IMR-90 (cell line): Measurements from ENCODE around the gene C1R. TPM values are rescaled to one million over a fixed set of nuclear protein-coding genes. Genes with fewer than 3 reads are reported as not detected.
A peak's percentile ranks its signal among the peaks of the same experiment; 100 is the strongest.

Source experiments
- ATAC-seq: fragments of 200-7000 bp; cut with Tn5 transposase; 2 replicates; pipeline ENCODE4 v1.9.1; 2020; ENCODE audit warnings: low read depth, mild to moderate bottlenecking, moderate library complexity
- BruUV-seq: library from RNA; stranded (reverse); fragments of 400-500 nt; replicated peaks from 2 replicates; lab custom pipeline; 2021; lab: Mats Ljungman, UMichigan
- CTCF ChIA-PET: fragments of 300-600 bp; formaldehyde crosslinking; extraction: SDS; loops from one replicate; lab custom pipeline; 2021; ENCODE audit warnings: antibody characterized with exemption; lab: Yijun Ruan, JAX
- POLR2A ChIA-PET: fragments of 300-600 bp; sonication (Branson Sonifier 250); formaldehyde crosslinking; loops from one replicate; lab custom pipeline; 2022; ENCODE audit warnings: antibody characterized with exemption; ENCODE audit not compliant: unreplicated experiment; lab: Charles Lee
- DNase-seq: peaks from one replicate; pipeline ENCODE4 v3.0.0; 2013
- H2AFZ ChIP-seq: replicated peaks from 2 replicates; pipeline ENCODE3; 2013; ENCODE audit warnings: low read length, mild to moderate bottlenecking; ENCODE audit not compliant: poor library complexity
- H2AK5ac ChIP-seq: 2 replicates; pipeline ENCODE4 v1.6.1; 2013; ENCODE audit warnings: low read depth, low read length, inconsistent platforms
- H2AK9ac ChIP-seq: replicated peaks from 2 replicates; pipeline ENCODE3; 2013; ENCODE audit warnings: mild to moderate bottlenecking, low read depth, low read length, moderate library complexity; ENCODE audit not compliant: poor library complexity
- H2BK120ac ChIP-seq: 2 replicates; pipeline ENCODE4 v1.6.1; 2013; ENCODE audit warnings: low read depth, low read length, inconsistent platforms
- H2BK15ac ChIP-seq: 3 replicates; pipeline ENCODE4 v1.6.1; 2013; ENCODE audit warnings: low read depth, low read length, inconsistent platforms
- H2BK20ac ChIP-seq: 2 replicates; pipeline ENCODE4 v1.6.1; 2013; ENCODE audit warnings: low read depth, mild to moderate bottlenecking, inconsistent platforms, low read length, moderate library complexity
- H2BK5ac ChIP-seq: 2 replicates; pipeline ENCODE4 v1.6.1; 2013; ENCODE audit warnings: mild to moderate bottlenecking, low read depth, low read length, inconsistent platforms; ENCODE audit not compliant: poor library complexity, severe bottlenecking
- H3K14ac ChIP-seq: replicated peaks from 2 replicates; pipeline ENCODE4 v1.6.1; 2013; ENCODE audit warnings: low read depth, low read length, inconsistent platforms
- H3K18ac ChIP-seq: 2 replicates; pipeline ENCODE4 v1.6.1; 2013; ENCODE audit warnings: low read depth, low read length, control low read depth
- H3K23ac ChIP-seq: 2 replicates; pipeline ENCODE4 v1.6.1; 2013; ENCODE audit warnings: low read depth, low read length, inconsistent platforms
- H3K27ac ChIP-seq: 2 replicates; pipeline ENCODE4 v1.5.1; 2013; ENCODE audit warnings: mild to moderate bottlenecking, control low read depth, low read length; ENCODE audit not compliant: insufficient read depth
- H3K27me3 ChIP-seq: 2 replicates; pipeline ENCODE4 v1.6.1; 2013; ENCODE audit warnings: low read length; ENCODE audit not compliant: control insufficient read depth, insufficient read depth
- H3K36me3 ChIP-seq: 2 replicates; pipeline ENCODE4 v1.6.1; 2013; ENCODE audit warnings: low read length, mixed read lengths; ENCODE audit not compliant: control insufficient read depth, insufficient read depth
- H3K4ac ChIP-seq: 2 replicates; pipeline ENCODE4 v1.6.1; 2013; ENCODE audit warnings: low read depth, low read length, inconsistent platforms
- H3K4me1 ChIP-seq: 2 replicates; pipeline ENCODE4 v1.6.1; 2013; ENCODE audit warnings: low read length, mixed read lengths; ENCODE audit not compliant: control insufficient read depth, insufficient read depth
- H3K4me2 ChIP-seq: 2 replicates; pipeline ENCODE4 v1.6.1; 2013; ENCODE audit warnings: low read depth, mild to moderate bottlenecking, control low read depth, low read length, moderate library complexity
- H3K4me3 ChIP-seq: 2 replicates; pipeline ENCODE4 v1.5.1; 2013; ENCODE audit warnings: low read depth, mild to moderate bottlenecking, control low read depth, low read length, moderate library complexity; ENCODE audit not compliant: insufficient read depth
- H3K56ac ChIP-seq: 2 replicates; pipeline ENCODE4 v1.6.1; 2013; ENCODE audit warnings: low read length, inconsistent platforms; ENCODE audit not compliant: insufficient read depth; ENCODE audit errors: extremely low read depth
- H3K79me1 ChIP-seq, 2 experiments: 2 replicates each; pipeline ENCODE4 v1.6.1; 2013; ENCODE audit warnings: low read length in 2 of 2, inconsistent platforms in 1 of 2, low read depth in 1 of 2
- H3K9ac ChIP-seq: 2 replicates; pipeline ENCODE4 v1.6.1; 2013; ENCODE audit warnings: low read depth, low read length, control low read depth
- H3K9me1 ChIP-seq: 2 replicates; pipeline ENCODE4 v1.6.1; 2013; ENCODE audit warnings: low read length, inconsistent platforms; ENCODE audit not compliant: insufficient read depth
- H3K9me3 ChIP-seq: 2 replicates; pipeline ENCODE4 v1.6.1; 2013; ENCODE audit warnings: low read length; ENCODE audit not compliant: control insufficient read depth, insufficient read depth
- H4K20me1 ChIP-seq: 2 replicates; pipeline ENCODE4 v1.6.1; 2013; ENCODE audit warnings: low read length, inconsistent platforms; ENCODE audit not compliant: insufficient read depth
- H4K5ac ChIP-seq: 2 replicates; pipeline ENCODE4 v1.6.1; 2013; ENCODE audit warnings: mild to moderate bottlenecking, low read depth, low read length, control low read depth
- H4K8ac ChIP-seq, 2 experiments: 2 replicates each; pipeline ENCODE4 v1.6.1; 2013; ENCODE audit warnings: low read depth in 2 of 2, low read length in 2 of 2, control low read depth in 1 of 2, inconsistent platforms in 1 of 2
- H4K91ac ChIP-seq: 2 replicates; pipeline ENCODE4 v1.6.1; 2013; ENCODE audit warnings: low read depth, low read length, inconsistent platforms; ENCODE audit not compliant: insufficient read depth
- BHLHE40 ChIP-seq: fragments of 150-350 bp; IDR thresholded peaks from 2 replicates; pipeline ENCODE4 v1.6.1; 2016; ENCODE audit warnings: mild to moderate bottlenecking, low read depth, low read length
- CEBPB ChIP-seq: IDR thresholded peaks from 2 replicates; pipeline ENCODE4 v1.6.1; 2012; ENCODE audit warnings: low read depth, low read length, improper control_type of control experiment
- CHD1 ChIP-seq: IDR thresholded peaks from 2 replicates; pipeline ENCODE4 v1.6.1; 2012; ENCODE audit warnings: low read depth, low read length, improper control_type of control experiment
- MAFK ChIP-seq: IDR thresholded peaks from 2 replicates; pipeline ENCODE4 v1.6.1; 2012; ENCODE audit warnings: low read depth, low read length, improper control_type of control experiment
- MAZ ChIP-seq: IDR thresholded peaks from 2 replicates; pipeline ENCODE4 v1.6.1; 2012; ENCODE audit warnings: low read depth, mild to moderate bottlenecking, low read length, improper control_type of control experiment, moderate library complexity, borderline replicate concordance
- MXI1 ChIP-seq: IDR thresholded peaks from 2 replicates; pipeline ENCODE4 v1.6.1; 2012; ENCODE audit warnings: low read depth, mild to moderate bottlenecking, low read length, moderate library complexity, borderline replicate concordance
- POLR2A ChIP-seq: IDR thresholded peaks from 2 replicates; pipeline ENCODE4 v1.6.1; 2012; ENCODE audit warnings: mild to moderate bottlenecking, low read depth, low read length
- RAD21 ChIP-seq: IDR thresholded peaks from 2 replicates; pipeline ENCODE4 v1.6.1; 2012; ENCODE audit warnings: low read length, improper control_type of control experiment
- RCOR1 ChIP-seq: IDR thresholded peaks from 2 replicates; pipeline ENCODE4 v1.6.1; 2012; ENCODE audit warnings: mild to moderate bottlenecking, low read length, improper control_type of control experiment; ENCODE audit not compliant: insufficient replicate concordance
- RFX5 ChIP-seq: IDR thresholded peaks from 2 replicates; pipeline ENCODE4 v1.8.0; 2012; ENCODE audit warnings: low read depth, mild to moderate bottlenecking, low read length, moderate library complexity
- USF2 ChIP-seq: fragments of 150-350 bp; IDR thresholded peaks from 2 replicates; pipeline ENCODE4 v1.6.1; 2017; ENCODE audit warnings: mild to moderate bottlenecking, antibody characterized with exemption, low read length, low read depth
- WGBS, 2 experiments: methylation state at CpG; one replicate each; pipeline versions ENCODE4 v1.1.5 to v1.1.7; 2013; ENCODE audit warnings: missing lambda C conversion rate in 2 of 2; ENCODE audit not compliant: insufficient read length in 1 of 2; ENCODE audit errors: extremely low coverage in 2 of 2; 5-methylcytosine and 5-hydroxymethylcytosine counted together
- dilution Hi-C: fragments of 300-500 bp; cut with HindIII; formaldehyde crosslinking; loops from one replicate; pipeline ENCODE4 v1.14.3; 2018; ENCODE audit warnings: low sequenced_read_pairs; ENCODE audit not compliant: unreplicated experiment
- in situ Hi-C: fragments of 300-500 bp; cut with MboI; formaldehyde crosslinking; loops from 3 replicates; pipeline ENCODE4 v1.14.3; 2019; ENCODE audit warnings: low sequenced_read_pairs, inconsistent platforms, mixed read lengths
- intact Hi-C: fragments of 100-400 bp; cut with micrococcal nuclease; formaldehyde crosslinking; loops from 2 replicates; pipeline ENCODE4 v1.10.0; 2022
- polyA plus RNA-seq, 3 experiments: library from polyadenylated mRNA; depleted of rRNA; stranded (reverse); fragments of >200 nt; gene quantifications; 2 replicates each; pipeline ENCODE4 v1.2.3, GENCODE V29; 2012; ENCODE audit warnings: low replicate concordance in 1 of 3
- total RNA-seq: library from RNA; depleted of rRNA; stranded (reverse); fragments of >200 nt; gene quantifications from 2 replicates; pipeline ENCODE4 v1.2.3, GENCODE V29; 2012
- TF ChIP-seq, protein P1 (sequence below): fragments of 150-350 bp; IDR thresholded peaks from 2 replicates; pipeline ENCODE4 v1.6.1; 2016; ENCODE audit warnings: low read depth, mild to moderate bottlenecking, low read length, moderate library complexity, borderline replicate concordance
- TF ChIP-seq, protein P2 (sequence below): conservative IDR thresholded peaks from 2 replicates; pipeline ENCODE4 v1.5.1; 2012; ENCODE audit warnings: mild to moderate bottlenecking, low read depth, low read length, improper control_type of control experiment

C1R gene
- total and polyA plus RNA-seq, 2 of the 4 experiments (the other 2 are of a cell fraction), result 38.4 to 165 TPM

- no peak for TF ChIP-seq RAD21
These were observed 42.3 kb upstream of the C1R start (continued) for GRCh38 chr12:7134396-7135166.

DNA sequence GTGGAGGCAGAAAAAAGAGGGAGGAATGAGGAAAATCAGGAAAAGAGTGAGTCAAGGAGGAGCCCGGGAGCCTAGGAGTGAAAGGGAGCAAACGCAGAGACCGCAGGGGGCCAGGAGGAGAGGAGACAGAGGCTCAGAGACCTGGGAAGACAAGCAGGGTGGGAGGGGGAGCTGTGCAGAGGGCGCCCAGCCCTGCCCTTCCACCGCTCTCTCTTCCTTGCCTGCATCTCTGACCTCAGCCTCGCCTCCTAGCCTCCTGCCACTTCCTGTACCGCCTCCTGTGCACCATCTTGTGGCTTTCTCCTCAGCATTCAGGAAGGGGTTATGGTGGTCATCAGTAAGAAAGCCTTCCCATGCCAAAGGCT is 39.2 kb upstream of the C1R start:
- Histone ChIP-seq H3K4me2 (peak overlapping the region; percentile 98; the same call in 1 of the 2 replicates), H4K91ac (no peak overlapping the region), H4K8ac (no peak overlapping the region), H3K14ac (no peak overlapping the region), H3K56ac (no peak overlapping the region), H2BK120ac (no peak overlapping the region), H2AK9ac (peak overlapping the region; percentile 1), H3K9me1 (peaks cover 12% of the 10 kb centered on the region; the same call in 1 of the 2 replicates), H2BK5ac (no peak overlapping the region), H2BK15ac (no peak overlapping the region), H3K36me3 (peaks cover 29% of the 10 kb centered on the region), H4K20me1 (no peaks in the 10 kb centered on the region), H2AK5ac (no peak overlapping the region), H3K27me3 (no peaks in the 10 kb centered on the region), H2AFZ (peak overlapping the region; percentile 25), H4K5ac (no peak overlapping the region), H3K79me1 (0 out of 4 replicates have a peak, but pooled peaks cover 0 to 6% of the 10 kb centered on the region in 2 experiments), H3K4me1 (peaks cover 6% of the 10 kb centered on the region; the same call in 1 of the 2 replicates), H3K23ac (no peak overlapping the region), H3K4ac (no peak overlapping the region), H3K9me3 (no peaks in the 10 kb centered on the region), H3K4me3 (no peak overlapping the region), H2BK20ac (no peak overlapping the region), H3K27ac (no peak overlapping the region), H3K9ac (no peak overlapping the region), H3K18ac (no peak overlapping the region)
- in situ Hi-C loops (no loop called here), intact Hi-C loops (no loop called here), dilution Hi-C loops (no loop called here)
- ChIA-PET POLR2A (interaction anchor here (0.6 kb wide), 1 partner anchor 51 kb away, joined by 5 read pairs; no protein-coding TSS in a partner anchor), CTCF (no interaction called here)
- no peak for DNase-seq
- 60% methylated on average over 2 of the region's 7 CpGs; no CpG with 5 or more reads in 1 of the 2 experiments for WGBS, 2 experiments
- no peak for ATAC-seq
- no TSS peak for BruUV-seq
- TF ChIP-seq MAFK, result no peak
- no peak for TF ChIP-seq POLR2A
- no peak for TF ChIP-seq RAD21
- TF ChIP-seq USF2, result no peak
- no peak for TF ChIP-seq CHD1
- TF ChIP-seq MAZ, result no peak
- TF ChIP-seq MXI1, result no peak
- no peak for TF ChIP-seq BHLHE40
- TF ChIP-seq, protein P1, sequence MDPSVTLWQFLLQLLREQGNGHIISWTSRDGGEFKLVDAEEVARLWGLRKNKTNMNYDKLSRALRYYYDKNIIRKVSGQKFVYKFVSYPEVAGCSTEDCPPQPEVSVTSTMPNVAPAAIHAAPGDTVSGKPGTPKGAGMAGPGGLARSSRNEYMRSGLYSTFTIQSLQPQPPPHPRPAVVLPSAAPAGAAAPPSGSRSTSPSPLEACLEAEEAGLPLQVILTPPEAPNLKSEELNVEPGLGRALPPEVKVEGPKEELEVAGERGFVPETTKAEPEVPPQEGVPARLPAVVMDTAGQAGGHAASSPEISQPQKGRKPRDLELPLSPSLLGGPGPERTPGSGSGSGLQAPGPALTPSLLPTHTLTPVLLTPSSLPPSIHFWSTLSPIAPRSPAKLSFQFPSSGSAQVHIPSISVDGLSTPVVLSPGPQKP, result no peak
- TF ChIP-seq, protein P2, sequence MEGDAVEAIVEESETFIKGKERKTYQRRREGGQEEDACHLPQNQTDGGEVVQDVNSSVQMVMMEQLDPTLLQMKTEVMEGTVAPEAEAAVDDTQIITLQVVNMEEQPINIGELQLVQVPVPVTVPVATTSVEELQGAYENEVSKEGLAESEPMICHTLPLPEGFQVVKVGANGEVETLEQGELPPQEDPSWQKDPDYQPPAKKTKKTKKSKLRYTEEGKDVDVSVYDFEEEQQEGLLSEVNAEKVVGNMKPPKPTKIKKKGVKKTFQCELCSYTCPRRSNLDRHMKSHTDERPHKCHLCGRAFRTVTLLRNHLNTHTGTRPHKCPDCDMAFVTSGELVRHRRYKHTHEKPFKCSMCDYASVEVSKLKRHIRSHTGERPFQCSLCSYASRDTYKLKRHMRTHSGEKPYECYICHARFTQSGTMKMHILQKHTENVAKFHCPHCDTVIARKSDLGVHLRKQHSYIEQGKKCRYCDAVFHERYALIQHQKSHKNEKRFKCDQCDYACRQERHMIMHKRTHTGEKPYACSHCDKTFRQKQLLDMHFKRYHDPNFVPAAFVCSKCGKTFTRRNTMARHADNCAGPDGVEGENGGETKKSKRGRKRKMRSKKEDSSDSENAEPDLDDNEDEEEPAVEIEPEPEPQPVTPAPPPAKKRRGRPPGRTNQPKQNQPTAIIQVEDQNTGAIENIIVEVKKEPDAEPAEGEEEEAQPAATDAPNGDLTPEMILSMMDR, result no peak
- no peak for TF ChIP-seq RCOR1
- no peak for TF ChIP-seq RFX5
- no peak for TF ChIP-seq CEBPB
